NCI-H2171 (cell line): Measurements from ENCODE around the gene CTNND1.
"Not testable (repeated sequence)": the region's sequence is repeated elsewhere in the genome, so short reads cannot be mapped to it uniquely, and the experiment has no call there.

Experiments used
- DNase-seq: peaks from one replicate; lab custom pipeline; 2025; lab: John Stamatoyannopoulos, UW

CTNND1 gene

DNA sequence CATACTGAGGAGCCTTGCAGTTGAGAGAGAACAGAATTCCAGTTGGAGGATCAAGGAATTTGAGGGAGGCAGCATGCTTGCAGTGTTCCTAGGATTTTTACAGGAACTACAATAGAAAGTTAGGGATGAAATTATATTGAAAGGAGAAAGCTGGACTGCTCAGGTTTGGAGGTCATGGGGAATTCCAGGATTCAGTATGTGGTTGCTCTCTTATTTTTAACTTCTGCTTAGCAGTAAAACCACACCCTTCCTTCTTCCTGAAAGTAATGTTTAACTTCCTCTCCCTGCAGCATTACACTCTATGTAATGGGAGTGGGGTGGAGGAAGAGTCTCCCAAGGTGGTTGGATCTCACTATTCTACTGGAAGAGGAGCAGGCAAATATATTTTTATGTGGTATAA lies 31.3 kb downstream of the CTNND1 start:
- DNase-seq = no peak

DNA sequence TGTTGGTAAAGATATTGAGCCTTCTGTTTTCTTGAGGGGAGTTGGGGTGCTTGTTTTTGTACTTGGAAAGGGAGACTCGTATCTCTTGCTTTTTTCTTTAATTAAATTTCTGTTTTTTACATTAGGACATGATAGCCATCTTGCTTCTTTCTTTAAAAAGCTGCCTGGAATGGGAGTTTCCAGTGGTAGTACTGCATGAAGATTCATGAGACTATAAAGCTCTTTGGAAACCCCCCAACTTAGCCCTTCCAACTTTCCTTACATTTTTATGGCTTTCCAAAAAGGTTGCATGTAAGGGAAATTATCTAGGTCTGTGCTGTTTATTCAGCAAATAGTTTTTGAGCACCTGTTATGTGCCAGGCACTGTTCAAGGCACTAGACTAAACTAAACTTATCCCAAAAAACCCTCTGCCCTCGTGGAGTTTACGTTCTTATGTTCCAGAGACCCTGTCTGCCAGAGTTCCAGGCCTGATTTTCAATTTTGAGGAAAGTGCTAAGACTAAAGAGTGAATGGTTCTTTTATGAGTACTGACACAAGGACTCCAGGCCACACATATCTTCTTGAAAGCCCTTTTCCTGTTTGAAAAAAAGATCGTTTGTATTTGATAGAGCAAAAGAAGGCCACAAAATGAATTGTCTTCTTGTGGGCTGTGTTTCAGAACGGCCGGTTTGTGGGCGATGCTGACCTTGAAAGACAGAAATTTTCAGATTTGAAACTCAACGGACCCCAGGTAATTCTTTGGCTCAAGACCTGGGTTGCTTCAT lies 31.9 kb downstream of the CTNND1 start:
- DNase-seq = no peak

DNA sequence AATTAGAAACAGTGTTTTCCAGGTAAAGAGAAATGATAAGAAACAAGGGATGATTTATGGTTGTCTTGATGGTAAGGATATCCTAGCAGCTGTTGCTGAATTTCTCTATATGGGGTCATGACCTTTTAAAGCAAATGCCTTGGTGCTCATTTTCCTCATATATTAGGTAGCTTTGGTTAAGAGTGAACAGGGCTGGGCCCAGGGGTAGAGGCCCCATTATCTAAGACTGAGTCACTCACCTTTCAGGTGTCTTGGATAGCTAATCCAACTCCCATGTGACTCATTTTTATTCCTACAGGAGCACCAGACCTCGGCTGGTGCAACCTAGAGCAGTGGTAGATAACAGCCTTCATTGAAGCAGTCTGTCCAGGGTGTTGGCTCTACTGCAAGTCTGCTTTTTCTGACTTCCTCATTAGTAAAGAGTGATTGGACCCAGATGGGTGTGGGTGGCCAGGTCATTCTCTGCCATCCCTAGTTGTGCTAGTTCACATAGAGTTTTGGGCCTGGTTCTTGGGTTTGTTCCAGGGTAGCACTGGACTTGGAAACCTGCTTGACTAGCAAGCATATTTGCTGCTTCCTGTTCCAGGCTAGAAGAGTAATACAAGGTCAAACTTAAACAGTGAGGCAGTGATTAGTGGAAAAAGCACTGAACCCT lies 37.4 kb downstream of the CTNND1 start:
- DNase-seq = no peak

DNA sequence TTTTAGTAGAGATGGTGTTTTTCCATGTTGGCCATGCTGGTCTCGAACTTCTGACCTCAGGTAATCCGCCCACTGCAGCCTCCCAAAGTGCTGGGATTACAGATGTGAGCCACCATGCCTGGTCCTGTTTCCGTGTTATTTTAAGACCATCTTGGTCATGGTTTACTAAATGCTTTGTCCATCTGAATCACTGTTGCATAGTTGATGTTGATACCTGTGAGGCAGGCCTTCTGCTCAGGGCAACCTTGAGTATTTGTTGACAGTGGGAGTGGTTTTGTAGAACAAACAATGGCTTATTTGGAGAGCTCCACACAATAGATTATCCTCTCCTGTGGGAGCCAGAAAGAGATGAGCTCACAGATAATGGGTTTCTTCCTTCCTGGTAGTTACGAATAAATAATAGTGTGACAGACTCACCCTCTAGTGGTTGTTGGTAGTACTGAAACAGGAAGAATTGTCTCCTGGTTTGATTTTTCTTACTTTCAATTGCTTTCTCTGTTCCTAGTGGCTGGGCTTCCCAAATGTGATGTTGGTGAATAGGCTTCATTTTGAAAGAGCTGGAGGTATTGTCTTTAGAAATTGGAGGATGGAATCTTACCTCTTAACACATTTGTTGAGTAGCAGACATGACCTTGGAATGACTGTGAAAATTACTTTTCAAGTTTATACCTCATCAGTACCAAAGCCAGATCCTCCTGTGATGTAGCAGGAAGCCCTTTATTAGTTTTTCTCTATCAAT lies 39.0 kb downstream of the CTNND1 start:
- no peak for DNase-seq

DNA sequence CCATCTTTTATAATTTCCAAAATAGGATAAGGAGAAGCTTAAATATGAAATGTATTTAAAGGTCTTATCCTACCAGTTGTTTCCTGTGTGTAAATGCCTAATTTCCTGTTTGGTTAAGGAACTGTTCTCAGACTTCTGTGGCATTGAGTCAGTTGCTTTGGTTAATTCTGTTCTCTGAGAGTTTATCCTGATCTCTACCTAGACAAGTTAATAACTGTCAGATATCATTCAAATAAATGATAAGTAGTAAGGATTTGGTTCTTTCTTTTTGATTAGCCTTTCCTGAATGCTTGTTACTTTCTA lies 39.5 kb downstream of the CTNND1 start:
- DNase-seq = no peak

DNA sequence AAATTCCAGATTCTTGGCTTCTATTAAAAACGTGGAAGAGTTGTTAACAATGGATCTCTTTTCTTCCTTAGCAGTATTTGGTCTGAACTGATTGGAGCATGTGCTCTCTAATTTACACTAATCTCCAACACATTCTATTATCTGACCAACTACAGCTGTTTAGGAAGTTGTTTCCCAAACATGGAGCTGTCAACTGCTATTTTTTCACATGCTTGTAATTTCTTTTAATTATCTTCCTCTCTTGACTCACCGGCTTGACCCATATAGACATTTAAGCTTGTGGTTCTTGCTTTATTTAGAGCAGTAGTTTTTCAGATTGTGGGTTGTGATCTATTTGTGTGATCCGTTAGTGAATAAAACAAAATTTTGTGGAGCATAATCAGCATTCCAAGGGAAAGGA lies 40.8 kb downstream of the CTNND1 start:
- no peak for DNase-seq

DNA sequence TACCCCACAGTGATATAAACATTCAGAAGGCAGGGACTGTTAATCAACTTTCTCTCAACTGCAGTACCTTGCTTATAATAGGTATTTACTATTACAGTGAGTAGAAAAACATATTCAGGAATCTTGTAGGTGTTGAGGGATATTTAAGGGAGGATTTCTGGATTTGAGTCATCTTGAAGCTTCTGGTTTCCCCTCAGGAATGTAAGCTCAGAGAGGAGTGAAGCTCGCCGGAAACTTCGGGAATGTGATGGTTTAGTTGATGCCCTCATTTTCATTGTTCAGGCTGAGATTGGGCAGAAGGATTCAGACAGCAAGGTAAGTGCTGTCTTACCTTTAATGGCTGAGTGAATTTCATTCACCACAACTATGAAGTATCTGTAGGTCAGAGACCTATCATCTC lies 42.9 kb downstream of the CTNND1 start:
- no peak for DNase-seq

DNA sequence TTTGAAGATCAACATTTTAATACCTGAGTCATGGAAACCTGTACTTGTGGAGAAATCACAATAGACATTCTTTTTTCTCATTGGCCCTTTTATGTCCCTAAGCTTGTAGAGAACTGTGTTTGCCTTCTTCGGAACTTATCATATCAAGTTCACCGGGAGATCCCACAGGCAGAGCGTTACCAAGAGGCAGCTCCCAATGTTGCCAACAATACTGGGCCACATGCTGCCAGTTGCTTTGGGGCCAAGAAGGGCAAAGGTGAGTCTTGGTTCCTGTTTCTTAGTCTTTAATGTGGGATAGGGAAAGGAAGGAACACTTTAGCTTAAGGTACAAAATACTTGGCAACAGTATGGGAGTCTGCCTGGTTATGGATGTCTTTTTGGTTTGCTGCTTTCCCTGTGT lies 44.2 kb downstream of the CTNND1 start:
- DNase-seq = no peak

DNA sequence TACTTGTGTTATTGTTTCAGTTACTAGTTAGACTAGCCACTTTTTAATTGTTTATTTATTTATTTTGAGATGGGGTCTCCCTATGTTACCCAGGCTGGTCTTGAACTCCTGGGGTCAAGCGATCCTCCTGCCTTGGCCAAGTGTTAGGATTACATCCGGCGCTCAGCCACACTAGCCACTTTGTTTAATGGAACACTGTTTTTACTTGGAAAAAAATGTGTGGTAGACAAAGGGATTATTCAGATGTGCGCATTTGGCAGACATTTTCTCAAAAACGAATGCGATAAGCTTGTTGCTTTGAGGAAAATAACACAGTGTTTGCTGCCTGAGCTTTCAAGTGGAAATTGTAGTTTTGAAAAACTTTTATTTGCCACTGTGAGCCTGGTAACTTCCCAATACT lies 51.0 kb downstream of the CTNND1 start:
- DNase-seq = no peak

DNA sequence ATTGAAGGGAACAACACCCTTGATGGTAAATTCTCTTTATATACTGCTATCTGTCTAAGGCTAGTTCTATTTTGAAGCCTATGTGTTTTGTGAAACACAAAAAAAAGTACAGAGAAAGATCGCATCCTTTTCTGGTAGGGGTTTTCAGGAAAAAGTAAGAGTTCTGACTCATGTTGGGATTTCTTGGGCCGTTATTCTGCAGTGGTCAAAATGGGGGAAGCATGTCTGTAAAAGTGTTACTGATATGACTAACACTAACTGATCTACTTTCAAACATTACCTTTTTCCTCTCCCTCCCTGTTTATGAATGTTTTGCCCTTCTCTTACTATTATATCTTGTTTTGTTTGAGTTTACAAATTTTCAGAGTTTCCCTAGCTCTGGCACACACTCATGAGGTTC lies 53.9 kb downstream of the CTNND1 start:
- DNase-seq = no peak

DNA sequence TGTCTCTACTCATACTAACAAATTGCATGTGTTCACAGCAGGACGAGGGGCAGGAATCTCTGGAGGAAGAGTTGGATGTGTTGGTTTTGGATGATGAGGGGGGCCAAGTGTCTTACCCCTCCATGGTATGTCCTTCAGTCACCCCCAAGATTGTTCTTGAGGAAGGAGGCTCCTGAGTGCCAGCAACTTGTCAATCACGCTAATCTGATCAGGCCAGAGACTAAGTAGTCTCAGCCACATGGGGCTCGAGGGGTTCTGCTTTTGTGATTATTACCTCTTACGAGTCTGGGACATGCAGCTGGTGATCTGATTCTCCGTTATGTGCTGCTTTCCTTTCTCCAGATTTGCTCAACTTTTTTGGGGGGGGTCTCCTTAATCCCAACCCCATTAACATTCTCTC lies 54.3 kb downstream of the CTNND1 start:
- no peak for DNase-seq

DNA sequence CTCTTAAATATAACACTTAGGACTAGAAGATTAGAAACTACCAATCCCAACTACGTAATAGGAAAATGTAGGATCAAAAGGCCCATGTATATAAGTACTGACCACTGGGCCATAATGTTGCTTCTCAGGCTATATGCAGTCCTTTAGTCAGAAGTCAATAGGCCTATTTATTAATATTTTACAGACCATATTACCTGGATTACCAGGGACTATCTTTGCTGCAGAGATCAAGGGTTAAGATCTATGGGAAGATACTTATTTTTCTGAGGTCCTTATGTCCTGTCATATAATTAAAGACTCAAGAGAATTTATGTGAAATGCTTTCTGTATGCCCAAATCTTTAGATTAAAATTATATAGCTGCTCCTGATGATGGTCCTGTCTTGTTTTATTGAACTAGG lies 57.2 kb downstream of the CTNND1 start:
- no peak for DNase-seq

DNA sequence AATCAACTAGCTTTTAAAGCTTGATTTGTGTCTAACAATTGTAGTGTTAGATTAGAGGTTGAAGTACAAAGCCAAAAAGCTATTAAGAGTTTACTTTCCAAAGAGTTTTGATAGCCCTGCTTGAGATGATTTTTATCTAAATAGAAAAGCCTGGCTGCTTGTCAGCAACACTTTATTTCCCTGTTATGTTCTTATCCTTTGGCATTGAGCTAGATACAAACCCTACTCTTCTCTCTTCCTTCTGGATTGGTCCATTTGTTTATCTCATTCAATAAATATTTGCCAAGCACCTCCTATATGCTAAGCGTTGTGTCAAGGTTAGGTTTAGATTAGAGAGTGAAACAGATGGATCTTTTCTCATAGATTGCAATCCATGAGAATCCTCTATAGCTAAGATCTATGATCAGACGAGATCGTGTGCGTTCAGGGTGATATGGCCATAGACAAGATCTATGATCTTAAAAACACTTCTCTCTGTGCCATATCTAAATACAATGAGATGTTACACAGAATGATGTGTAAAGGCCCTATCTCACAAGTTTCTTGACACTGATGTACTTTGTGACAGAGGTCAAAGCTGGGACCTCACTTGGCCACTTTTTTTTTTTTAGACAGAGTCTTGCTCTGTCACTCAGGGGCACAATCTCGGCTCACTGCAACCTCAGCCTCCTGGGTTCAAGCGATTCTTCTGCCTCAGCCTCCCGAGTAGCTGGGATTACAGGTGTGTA lies 57.8 kb downstream of the CTNND1 start:
- no peak for DNase-seq

DNA sequence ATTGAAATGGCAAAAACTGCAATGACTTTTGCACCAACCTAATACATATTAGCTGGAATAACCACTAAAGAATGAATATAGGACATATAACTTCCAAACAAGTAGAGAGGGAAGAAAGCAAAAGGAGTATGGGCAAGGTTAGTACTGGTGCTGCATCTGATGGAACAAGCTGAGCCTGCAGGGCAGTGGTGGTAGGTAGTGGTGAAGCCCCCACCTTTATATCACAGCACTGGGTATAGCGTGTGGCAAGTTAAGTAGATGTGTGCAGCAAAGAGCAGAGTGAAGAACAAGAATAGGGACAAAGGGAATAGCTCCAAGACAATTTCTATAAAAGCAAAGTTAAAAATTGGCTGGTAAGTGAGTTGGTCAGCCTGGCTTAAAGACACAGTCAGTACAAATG lies 62.3 kb downstream of the CTNND1 start:
- DNase-seq = no peak

DNA sequence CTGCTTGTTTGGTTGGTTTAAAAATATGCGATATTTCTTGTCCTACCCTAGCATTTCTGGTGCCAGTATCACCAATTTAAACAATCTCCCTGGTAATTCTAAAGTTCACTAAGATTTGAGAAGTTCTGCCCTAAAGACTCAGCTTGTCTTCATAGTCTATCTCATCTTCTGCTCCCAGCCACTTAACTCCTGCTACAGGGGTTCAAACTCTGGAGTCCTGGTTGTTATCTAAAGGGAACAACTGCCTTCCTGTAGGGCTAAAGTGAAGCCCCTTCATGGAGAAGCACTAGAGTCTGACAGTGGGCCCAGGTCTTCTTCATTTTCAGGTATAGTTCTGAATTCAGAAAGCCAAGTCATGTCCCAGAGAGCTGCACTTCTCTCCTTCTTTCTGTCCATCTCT lies 73.2 kb downstream of the CTNND1 start:
- no peak for DNase-seq

DNA sequence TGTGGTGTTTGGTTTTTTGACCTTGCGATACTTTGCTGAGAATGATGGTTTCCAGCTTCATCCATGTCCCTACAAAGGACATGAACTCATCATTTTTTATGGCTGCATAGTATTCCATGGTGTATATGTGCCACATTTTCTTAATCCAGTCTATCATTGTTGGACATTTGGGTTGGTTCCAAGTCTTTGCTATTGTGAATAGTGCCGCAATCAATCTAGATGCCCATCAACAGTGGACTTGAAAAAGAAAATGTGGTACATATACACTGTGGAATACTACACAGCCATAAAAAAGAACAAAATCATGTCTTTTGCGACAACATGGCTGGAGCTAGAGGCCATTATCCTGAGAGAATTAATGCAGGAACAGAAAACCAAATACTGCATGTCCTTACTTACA lies 77.0 kb downstream of the CTNND1 start:
- DNase-seq = not testable (repeated sequence)

DNA sequence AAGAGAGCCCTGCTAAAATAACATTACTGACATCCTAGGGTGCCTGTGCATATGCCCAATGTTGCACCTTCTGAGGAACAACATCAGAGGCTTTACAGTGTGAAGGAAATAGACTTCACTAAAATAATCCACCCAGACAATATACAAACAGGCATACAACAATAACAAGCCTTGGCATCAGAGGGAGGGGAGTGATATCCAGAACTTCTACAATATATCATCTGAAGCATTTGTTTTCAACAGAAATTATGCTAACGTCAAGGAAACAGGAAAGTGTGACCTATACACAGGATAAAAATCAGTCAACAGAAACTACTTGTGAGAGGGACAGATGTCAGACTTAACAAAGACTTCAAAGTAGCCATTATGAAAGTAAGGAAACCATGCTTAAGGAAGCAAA lies 81.3 kb downstream of the CTNND1 start:
- DNase-seq = no peak

DNA sequence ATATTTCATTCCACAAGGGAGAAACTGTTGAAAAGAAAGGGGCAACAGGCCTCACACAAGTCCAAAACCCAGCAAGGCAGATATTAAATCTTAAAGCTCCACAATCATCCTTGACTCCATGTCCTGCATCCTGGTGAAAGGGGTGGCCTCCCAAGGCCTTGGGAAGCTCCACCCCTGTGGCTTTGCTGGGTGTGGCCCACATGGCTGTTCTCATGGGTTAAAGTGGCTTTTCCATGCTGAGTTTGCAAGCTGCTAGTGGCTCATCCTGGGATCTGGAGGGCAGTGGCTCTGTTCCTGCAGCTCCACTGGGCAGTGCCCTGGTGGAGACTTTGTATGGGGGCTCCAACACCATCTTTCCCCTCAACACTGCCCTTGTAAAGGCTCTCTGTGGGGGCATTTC lies 106.4 kb downstream of the CTNND1 start:
- DNase-seq = no peak

DNA sequence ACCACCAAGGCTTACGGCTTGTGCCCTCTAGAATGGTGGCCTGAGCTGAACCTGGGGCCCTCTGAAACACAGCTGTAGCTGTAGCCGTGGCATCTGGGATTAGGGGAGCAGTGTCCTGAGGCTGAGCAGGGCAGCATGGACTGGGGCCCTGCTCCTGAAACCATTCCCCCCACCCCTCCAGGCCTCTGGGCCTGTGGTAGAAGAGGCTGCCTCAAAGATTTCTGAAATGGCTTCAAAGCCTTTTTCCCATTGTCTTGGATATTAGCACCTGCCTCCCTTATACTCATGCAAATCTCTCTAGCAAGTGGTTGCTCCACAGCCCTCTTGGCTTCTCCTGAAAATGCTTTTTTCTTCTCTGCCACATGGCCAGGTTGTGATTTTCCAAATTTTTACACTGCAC lies 106.9 kb downstream of the CTNND1 start:
- no peak for DNase-seq
